GM12874 (cell line): ENCODE data around the gene GCH1.

Source experiments
- TF ChIP-seq, protein P1 (sequence below): IDR thresholded peaks from 2 replicates; pipeline ENCODE4 v1.5.1; 2011; ENCODE audit warnings: low read depth, mild to moderate bottlenecking, control low read depth, low read length, moderate library complexity; ENCODE audit not compliant: insufficient read depth

The GCH1 gene

DNA sequence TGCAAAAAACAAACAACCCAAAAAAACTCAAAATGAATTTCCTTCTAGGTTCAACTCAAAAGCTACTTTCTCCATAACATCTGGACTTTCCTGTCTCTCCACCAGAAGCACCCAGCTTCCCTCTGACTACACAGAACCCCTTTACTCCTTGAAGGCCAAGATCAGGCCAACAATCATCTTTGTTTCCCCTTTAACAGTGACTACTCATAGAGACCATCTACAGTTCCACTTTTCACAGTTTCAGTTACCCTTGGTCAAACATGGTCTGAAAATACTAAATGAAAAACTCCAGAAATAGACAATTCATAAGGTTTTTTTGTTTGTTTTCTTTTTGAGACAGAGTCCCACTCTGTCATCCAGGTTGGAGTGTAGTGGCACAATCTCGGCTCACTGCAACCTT lies 11.8 kb downstream of the GCH1 start:
- TF ChIP-seq, protein P1, sequence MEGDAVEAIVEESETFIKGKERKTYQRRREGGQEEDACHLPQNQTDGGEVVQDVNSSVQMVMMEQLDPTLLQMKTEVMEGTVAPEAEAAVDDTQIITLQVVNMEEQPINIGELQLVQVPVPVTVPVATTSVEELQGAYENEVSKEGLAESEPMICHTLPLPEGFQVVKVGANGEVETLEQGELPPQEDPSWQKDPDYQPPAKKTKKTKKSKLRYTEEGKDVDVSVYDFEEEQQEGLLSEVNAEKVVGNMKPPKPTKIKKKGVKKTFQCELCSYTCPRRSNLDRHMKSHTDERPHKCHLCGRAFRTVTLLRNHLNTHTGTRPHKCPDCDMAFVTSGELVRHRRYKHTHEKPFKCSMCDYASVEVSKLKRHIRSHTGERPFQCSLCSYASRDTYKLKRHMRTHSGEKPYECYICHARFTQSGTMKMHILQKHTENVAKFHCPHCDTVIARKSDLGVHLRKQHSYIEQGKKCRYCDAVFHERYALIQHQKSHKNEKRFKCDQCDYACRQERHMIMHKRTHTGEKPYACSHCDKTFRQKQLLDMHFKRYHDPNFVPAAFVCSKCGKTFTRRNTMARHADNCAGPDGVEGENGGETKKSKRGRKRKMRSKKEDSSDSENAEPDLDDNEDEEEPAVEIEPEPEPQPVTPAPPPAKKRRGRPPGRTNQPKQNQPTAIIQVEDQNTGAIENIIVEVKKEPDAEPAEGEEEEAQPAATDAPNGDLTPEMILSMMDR, result no peak

DNA sequence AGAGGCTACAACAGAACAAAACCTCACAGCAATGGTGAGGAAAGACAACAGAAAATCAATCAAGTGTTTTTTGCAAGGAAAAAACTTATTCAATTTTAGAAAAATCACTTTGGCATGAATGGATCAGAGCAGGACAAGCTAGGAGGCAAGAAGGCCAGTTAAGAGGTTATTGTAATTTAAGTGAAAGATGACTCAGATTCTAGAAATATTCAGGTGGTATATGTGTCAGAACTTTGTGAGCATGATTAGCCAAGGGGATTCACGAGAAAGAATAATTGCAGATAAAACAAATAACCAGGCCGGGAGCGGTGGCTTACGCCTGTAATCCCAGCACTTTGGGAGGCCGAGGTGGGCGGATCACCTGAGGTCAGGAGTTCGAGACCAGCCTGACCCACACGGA lies 12.7 kb downstream of the GCH1 start:
- TF ChIP-seq, protein P1, result no peak

DNA sequence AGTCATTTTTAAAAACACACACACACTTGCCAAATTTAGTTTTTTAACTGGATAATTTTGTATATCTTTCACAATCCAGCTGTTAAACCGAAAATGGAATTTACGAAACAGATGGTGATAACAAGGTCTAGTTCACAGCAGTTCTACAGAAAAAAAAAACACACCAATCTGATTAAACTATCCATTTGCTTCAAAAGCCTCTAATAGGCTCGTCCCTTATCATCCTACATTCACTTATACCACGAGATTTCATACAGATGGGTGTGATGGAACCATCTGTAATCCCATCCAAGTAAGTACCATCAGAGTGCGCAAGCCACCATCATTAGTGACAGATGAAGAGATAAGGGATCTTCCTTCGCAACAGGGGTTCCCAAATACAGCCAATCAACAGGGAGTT lies 20.1 kb downstream of the GCH1 start:
- TF ChIP-seq, protein P1, result no peak

DNA sequence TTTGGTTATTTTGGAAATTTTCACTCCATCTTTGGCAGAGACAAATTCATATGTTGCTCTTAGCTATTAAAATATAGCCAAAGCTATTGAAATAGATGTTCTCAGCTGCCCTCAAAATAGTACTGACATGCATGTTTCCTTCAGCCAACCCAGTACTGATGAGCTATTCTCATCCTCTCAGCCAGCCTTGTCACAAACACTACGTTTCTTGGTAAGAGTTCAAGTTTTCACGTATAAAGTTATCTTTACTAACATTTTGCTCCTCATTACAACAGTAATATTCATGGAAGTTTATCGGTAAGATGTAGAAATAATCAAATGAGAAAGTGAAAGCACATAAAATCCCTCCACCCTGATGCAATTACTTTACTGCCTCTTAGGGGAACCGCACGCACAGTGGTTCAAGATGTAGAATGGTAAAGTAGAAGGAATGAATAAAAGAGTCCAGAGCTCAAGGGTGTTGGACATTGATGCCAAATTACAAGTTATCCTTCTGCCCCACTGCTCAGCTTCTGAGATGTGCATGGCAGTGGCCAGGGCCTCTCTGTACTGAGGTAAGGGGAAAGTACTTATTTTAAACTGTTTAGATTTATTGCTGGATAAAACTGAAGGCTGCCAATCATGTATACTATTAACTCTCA lies 20.7 kb downstream of the GCH1 start:
- TF ChIP-seq, protein P1, result no peak

GRCh38 chr14:54881235-54881760 lies 21.3 kb downstream of the GCH1 start:
- TF ChIP-seq, protein P1, result no peak

GRCh38 chr14:54877703-54878021 lies 25.0 kb downstream of the GCH1 start:
- TF ChIP-seq, protein P1, result no peak

- TF ChIP-seq, protein P1, result no peak
Measured at GRCh38 chr14:54877015-54877702, 25.5 kb downstream of the GCH1 start.
